ENCODE measurements around the gene MRPS23.

DNA sequence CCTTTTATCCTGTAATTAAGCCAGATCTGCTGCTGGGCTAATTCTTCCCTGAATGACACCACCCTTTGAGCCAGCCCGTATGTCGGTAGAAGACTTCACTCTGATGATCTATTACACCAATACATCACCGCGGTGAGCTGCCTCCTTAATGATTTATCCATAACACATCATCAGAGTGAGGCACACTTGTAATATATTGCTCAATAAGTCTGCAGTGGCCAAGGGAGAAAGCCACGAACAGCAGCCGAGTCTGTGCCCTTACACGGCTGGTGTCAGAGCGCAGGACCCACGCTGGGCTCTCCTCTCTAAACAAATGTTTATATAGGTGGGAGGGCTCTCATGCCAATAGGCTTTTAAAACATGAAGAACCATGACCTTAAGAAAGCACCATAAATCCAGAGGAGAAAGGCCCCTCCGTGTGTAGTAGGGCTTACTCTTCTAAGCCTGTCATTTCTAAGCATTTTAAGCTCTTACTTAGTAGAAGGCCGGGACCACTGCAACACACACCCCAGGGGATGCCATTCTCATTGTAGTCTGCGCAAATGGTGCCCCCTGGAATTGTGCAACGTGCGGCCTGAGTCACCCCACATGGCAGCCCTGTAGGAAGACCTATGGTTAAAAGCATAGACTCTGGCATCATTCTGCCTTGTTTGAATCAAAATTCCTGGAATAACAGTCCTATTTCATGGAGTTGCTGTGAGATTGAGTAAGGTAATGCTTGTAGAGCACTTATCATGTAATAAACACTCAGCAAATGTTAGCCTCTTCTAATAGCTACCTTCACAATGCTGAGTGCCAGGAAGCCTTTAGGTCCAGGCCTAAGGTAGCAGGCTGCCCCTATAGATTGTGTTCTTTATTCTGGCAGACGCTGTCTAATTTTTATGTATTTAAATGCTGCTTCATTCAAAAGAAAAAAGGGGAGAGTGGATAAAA lies 26.1 kb downstream of the MRPS23 start:
- TF ChIP-seq, protein P1, sequence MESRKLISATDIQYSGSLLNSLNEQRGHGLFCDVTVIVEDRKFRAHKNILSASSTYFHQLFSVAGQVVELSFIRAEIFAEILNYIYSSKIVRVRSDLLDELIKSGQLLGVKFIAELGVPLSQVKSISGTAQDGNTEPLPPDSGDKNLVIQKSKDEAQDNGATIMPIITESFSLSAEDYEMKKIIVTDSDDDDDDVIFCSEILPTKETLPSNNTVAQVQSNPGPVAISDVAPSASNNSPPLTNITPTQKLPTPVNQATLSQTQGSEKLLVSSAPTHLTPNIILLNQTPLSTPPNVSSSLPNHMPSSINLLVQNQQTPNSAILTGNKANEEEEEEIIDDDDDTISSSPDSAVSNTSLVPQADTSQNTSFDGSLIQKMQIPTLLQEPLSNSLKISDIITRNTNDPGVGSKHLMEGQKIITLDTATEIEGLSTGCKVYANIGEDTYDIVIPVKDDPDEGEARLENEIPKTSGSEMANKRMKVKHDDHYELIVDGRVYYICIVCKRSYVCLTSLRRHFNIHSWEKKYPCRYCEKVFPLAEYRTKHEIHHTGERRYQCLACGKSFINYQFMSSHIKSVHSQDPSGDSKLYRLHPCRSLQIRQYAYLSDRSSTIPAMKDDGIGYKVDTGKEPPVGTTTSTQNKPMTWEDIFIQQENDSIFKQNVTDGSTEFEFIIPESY (CRISPR knock-in tag; IDR thresholded peaks at IDR 0.05): no peak
- no peak for TF ChIP-seq ZNF140 (CRISPR knock-in tag; IDR thresholded peaks at IDR 0.05)
- no peak for TF ChIP-seq ZNF24 (IDR thresholded peaks at IDR 0.05)
- no peak for TF ChIP-seq CBX1 (IDR thresholded peaks at IDR 0.05; ENCODE audit: low read depth)
- no peak for TF ChIP-seq POLR2AphosphoS5 (IDR thresholded peaks at IDR 0.05; ENCODE audit: control insufficient read depth, insufficient read depth, low read depth, low read length)
- no peak for TF ChIP-seq PHF20 (IDR thresholded peaks at IDR 0.05; ENCODE audit: partially characterized antibody)
- TF ChIP-seq TAF1 (IDR thresholded peaks at IDR 0.05; ENCODE audit: control insufficient read depth, extremely low read depth, insufficient read depth, low read length, severe bottlenecking): no peak
- TF ChIP-seq JUND (IDR thresholded peaks at IDR 0.05; ENCODE audit: borderline replicate concordance, low read depth, low read length): no peak
- TF ChIP-seq JUND (tag; IDR thresholded peaks at IDR 0.05; ENCODE audit: borderline replicate concordance, low read depth, low read length): no peak
- TF ChIP-seq, protein P2, sequence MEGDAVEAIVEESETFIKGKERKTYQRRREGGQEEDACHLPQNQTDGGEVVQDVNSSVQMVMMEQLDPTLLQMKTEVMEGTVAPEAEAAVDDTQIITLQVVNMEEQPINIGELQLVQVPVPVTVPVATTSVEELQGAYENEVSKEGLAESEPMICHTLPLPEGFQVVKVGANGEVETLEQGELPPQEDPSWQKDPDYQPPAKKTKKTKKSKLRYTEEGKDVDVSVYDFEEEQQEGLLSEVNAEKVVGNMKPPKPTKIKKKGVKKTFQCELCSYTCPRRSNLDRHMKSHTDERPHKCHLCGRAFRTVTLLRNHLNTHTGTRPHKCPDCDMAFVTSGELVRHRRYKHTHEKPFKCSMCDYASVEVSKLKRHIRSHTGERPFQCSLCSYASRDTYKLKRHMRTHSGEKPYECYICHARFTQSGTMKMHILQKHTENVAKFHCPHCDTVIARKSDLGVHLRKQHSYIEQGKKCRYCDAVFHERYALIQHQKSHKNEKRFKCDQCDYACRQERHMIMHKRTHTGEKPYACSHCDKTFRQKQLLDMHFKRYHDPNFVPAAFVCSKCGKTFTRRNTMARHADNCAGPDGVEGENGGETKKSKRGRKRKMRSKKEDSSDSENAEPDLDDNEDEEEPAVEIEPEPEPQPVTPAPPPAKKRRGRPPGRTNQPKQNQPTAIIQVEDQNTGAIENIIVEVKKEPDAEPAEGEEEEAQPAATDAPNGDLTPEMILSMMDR (IDR thresholded peaks at IDR 0.05 in 2 of 3, conservative IDR thresholded peaks at IDR 0.05 in 1 of 3; ENCODE audit: insufficient read depth in 2 of 3, low read depth in 1 of 3, low read length in 3 of 3): no peak

Measured in K562 (cell line).